GM21723 (cell line): Measurements from ENCODE around the gene TRAPPC12.
"Not testable (repeated sequence)": the region's sequence is repeated elsewhere in the genome, so short reads cannot be mapped to it uniquely, and the experiment has no call there.

Source experiments
- ATAC-seq: cut with Tn5 transposase; IDR thresholded peaks from one replicate; pipeline ENCODE4 v1.9.1; 2021; ENCODE audit warnings: mild to moderate bottlenecking, moderate library complexity; ENCODE audit not compliant: unreplicated experiment

TRAPPC12 gene

GRCh38 chr2:3430740-3431490 lies 51.4 kb downstream of the TRAPPC12 start:
- ATAC-seq: no peak

- ATAC-seq: no peak
These were observed 52.6 kb downstream of the TRAPPC12 start for GRCh38 chr2:3432067-3432466.

- no peak for ATAC-seq
These were observed 53.3 kb downstream of the TRAPPC12 start for GRCh38 chr2:3432693-3433338.

GRCh38 chr2:3433339-3433699 lies 53.8 kb downstream of the TRAPPC12 start:
- no peak for ATAC-seq

- no peak for ATAC-seq
These were observed 54.4 kb downstream of the TRAPPC12 start for GRCh38 chr2:3433776-3434400.

- ATAC-seq: no peak
These were observed 55.2 kb downstream of the TRAPPC12 start for GRCh38 chr2:3434654-3435053.

- ATAC-seq: no peak
These were observed 56.0 kb downstream of the TRAPPC12 start for GRCh38 chr2:3435445-3435844.

- ATAC-seq: no peak
These were observed 61.0 kb downstream of the TRAPPC12 start for GRCh38 chr2:3440477-3440876.

- ATAC-seq: no peak
These were observed 62.0 kb downstream of the TRAPPC12 start for GRCh38 chr2:3441465-3441864.

GRCh38 chr2:3442185-3442584 lies 62.7 kb downstream of the TRAPPC12 start:
- ATAC-seq: no peak

GRCh38 chr2:3443083-3443482 lies 63.6 kb downstream of the TRAPPC12 start:
- ATAC-seq: no peak

GRCh38 chr2:3443506-3444084 lies 64.1 kb downstream of the TRAPPC12 start:
- ATAC-seq: no peak

- no peak for ATAC-seq
These were observed 66.4 kb downstream of the TRAPPC12 start for GRCh38 chr2:3445891-3446290.

GRCh38 chr2:3446381-3446780 lies 66.9 kb downstream of the TRAPPC12 start:
- no peak for ATAC-seq

- not testable (repeated sequence) for ATAC-seq
These were observed 67.7 kb downstream of the TRAPPC12 start for GRCh38 chr2:3447186-3447585.

GRCh38 chr2:3447789-3448317 lies 68.4 kb downstream of the TRAPPC12 start:
- ATAC-seq: no peak

- ATAC-seq: not testable (repeated sequence)
These were observed 69.0 kb downstream of the TRAPPC12 start for GRCh38 chr2:3448441-3448911.

- no peak for ATAC-seq
These were observed 69.6 kb downstream of the TRAPPC12 start for GRCh38 chr2:3449086-3449485.

GRCh38 chr2:3449936-3450335 lies 70.4 kb downstream of the TRAPPC12 start:
- no peak for ATAC-seq

- no peak for ATAC-seq
These were observed 71.0 kb downstream of the TRAPPC12 start for GRCh38 chr2:3450385-3451010.

GRCh38 chr2:3451169-3451568 lies 71.7 kb downstream of the TRAPPC12 start:
- no peak for ATAC-seq
